ENCODE results near the gene KCNG2.
"Not testable (repeated sequence)": the region's sequence is repeated elsewhere in the genome, so short reads cannot be mapped to it uniquely, and the experiment has no call there.

Gene KCNG2

DNA sequence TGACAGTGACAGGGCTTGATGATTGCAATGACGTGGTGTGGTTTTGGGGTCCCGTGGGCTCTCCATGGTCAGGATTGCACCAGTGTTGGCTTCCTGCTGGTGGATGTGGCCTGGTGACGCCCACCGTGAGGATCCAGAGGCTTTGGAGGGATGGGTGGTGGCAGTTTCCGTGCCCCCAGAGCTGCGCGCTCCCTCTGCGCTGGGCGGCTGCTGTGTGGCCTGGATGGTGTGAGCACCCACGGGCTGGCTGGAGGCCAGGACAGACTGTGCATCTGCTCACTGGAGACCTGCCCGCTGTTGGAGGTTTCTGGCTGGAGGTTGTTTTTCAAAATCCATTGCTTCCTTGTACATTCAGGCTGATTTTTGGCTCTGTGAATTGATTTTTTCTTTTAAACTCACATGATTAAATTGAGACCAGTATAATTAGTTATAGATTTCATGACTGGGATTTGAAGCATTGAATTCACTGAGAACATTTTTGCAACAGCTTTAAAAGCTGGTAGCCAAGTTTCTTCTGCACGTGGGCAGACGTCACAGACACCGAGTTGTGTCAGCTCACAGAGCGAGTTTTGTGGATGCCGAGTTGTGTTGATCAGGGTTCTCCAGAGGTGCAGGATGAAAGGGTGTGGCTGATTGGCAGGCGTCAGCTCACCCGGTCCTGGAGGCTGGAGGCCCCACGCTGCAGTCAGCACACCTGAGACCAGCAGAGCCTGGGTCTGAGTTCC, 72.7 kb downstream of the KCNG2 start:
- DNase-seq (ENCODE audit: low read depth) = no peak

DNA sequence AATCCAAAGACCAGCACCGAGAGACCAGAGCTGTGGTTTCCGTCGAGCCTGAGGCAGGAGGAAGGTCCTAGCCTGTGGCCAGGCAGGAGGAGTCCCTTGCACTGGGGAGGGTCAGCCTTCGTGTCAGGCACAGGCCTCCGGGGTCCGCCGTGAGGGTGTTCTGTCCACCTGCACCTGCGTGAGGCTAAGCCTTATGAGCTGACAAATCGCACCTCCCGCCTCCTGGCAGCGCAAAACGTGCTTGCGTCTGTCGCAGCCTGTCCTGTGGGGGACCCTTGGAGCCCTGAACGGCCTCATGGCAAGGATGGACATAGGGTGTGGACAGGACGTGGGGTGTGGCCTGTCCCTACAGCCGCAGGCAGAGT, 73.3 kb downstream of the KCNG2 start:
- no peak for DNase-seq (ENCODE audit: low read depth)

DNA sequence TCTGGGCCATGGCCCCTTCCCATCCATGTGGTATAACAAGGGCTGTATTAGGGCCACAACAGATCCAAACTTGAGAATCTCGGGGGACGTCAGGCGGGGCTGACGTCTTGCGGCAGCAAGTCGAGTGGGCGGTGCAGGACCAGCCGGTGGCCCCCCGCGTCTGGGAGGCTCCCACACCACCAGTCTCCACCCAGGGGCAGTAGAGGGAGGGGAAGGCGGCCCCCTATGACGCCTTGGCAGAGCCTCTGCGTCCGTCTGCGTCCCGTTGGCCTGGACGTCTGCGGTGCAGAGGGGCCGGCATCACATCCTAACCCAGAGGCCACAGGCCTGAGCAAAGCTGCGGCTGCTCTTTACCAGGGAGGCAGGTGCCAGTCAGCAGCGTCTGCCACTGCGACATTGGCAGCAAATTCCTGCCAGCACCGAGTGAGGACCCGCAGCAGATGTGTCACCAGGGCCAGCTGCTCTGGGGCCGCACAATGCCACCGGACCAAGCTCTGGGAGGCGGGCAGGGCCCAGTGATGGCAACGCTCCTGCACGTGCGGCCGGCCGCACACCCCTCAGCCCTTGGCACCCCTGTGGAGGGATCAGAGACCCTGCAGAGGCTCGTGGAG, 73.8 kb downstream of the KCNG2 start:
- no peak for DNase-seq (ENCODE audit: low read depth)

DNA sequence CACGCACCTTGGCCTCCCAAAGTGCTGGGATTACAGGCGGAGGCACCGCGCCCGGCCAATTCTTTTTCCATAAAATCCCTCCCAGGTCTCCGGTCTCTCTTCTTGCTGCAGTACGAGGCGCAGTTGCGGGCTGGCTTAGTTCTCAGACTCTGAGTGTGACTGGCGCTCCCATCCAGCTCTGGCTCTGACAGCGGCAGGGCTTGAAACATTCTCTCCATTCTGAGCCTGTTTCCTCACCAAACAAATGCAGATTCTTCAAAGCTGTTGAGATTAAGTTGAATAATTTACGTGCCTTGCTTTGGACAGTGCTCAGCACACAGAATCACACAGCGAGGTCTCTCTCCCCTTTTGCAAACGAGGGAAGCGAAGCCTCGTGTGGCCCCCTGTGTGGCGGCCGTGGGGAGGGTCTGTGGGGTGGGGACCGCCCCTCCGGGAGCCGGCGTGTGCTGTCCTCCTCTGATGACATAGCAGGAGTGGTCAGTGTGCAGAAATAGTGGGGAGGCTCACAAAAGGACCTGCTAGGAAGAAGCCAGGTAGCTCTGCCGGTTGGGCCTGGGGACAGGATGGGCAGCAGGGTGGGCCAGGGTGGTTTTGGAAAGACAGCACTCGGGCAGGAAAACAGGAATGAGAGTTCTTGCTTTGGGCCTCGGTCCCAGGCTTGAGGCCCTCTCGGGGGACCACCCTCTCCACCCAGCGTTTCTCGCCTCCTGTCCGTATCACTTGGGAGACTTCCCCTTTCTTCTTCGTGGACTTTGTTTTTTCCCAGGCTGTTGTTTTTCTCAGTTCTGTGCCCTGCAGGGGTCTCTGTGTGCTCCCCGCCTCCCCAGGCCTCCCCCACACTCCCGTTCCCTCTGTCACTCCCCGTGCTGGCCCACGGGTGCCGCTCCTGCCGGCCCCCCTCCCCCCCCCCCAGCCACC, 75.0 kb downstream of the KCNG2 start:
- DNase-seq (ENCODE audit: low read depth) = no peak

DNA sequence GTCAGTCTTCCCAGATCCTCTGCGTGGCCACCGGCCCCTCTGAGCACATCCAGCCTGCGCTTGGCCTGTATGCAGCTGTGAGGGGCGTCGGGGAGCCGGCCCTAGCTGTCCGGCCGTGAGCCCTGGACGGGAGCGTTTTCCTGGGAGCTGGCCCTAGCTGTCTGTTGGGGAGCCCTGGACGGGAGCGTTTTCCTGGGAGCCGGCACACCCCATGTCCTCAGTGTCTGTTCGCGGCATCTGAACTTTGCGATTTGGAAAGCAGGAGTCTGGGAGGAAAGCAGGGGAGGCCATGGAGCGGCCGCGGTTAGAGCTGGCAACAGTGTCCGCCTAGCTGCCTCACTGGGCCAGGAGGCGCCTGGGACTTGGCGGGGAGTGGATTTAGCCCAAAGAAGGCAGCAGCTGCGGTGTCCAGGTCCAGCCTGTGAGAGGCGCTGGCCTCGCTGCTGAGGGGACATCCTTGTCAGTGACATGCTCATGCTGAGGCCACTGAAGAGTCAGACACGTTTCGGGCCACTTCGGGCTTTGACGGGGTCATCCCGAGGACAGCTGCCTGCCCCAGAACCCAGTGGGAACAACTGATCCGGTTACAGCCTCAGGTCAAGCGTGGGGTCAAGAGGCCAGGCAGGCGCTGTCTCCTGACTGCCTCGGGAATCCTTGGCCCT, 75.8 kb downstream of the KCNG2 start:
- DNase-seq (ENCODE audit: low read depth) = no peak

DNA sequence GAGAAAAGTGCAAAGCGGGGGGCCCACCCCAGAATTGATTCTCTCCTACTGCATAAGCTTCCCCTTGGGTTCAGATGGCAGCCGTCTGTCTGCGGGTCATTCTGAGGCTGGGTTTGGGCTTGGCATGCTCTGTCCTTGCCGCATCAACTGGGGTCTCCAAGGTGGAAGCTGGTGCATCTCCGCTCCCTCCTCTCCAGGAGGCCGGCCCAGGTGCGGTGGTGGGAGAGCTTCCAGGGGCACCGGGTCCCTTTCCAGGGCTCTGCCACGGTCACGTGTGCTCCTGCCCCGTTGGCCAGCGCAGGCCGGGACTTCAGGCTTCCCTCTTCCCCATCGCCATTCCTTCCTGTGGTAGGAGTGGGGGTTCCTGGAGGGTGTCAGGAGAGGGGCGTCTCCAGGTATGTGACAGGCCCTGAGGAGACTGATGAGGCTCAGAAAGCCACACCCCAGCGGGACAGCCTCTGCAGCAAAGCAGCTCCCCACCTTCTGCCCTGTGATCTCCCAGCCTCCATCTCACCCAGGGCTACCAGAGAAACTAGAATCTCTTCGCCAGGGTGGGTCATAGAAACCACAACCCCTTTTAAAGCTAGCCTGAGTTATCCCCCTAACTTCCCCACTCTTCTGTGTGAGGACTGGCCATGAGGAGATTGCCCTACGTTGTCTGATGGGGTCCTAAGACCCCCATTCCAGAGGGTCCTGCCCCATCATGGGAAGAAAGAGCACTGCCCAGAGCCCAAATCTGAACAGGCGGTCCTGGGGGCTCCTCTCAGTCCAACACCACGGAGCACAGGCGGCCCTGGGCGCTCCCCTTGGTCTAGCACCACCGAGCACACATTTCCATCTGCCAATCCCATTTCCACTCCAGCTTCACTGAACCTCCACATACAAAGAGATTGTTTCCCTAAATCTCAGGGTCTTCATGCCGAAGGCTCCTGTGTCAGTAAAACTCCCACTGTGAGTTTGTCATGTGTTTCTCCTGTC, 77.1 kb downstream of the KCNG2 start:
- no peak for DNase-seq (ENCODE audit: low read depth)

DNA sequence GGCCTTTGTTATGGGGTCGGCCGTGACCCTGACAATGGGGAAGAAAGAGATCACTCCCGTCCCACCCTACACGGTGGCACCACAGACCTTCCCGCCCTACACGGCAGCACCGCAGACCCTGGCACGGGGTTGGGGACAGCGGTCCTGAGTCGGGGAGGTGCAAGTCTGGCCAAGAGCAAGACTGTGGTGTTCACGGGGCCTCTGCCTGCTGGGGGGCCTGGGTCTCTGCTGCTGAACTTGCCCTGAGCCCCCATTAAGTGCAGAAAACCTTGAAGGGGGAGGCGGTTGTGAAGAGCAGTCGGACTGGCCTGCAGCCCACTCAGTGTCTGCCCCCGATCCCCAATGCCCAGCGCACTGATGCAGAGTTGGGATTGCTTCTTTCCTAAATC, 77.8 kb downstream of the KCNG2 start:
- no peak for DNase-seq (ENCODE audit: low read depth)

DNA sequence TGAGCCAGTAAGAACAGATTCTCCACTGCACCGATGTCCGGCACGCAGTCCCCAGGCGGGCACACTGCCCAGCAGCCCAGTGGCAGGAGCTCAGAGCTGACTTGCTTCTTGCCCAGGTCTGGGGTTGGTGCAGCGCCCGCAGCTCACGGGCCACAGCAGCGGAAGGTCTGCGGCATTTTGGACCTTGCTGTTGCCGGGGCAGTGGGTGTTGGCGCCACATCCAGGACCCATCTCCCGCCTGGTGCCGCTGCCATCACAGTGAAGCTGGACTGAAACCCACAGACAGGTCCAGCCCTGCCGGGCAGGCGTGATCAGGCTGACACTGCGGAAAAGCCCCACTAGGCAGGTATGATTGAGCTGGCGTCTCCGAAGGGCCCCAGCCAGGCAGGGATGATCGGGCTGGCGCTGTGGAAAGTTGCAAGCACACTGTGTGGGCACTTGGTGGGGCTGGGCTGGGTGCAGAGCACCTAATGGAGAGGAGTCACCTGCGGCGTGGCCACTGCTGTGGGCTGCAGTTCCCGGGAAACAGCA, 78.3 kb downstream of the KCNG2 start:
- DNase-seq (ENCODE audit: low read depth) = no peak

DNA sequence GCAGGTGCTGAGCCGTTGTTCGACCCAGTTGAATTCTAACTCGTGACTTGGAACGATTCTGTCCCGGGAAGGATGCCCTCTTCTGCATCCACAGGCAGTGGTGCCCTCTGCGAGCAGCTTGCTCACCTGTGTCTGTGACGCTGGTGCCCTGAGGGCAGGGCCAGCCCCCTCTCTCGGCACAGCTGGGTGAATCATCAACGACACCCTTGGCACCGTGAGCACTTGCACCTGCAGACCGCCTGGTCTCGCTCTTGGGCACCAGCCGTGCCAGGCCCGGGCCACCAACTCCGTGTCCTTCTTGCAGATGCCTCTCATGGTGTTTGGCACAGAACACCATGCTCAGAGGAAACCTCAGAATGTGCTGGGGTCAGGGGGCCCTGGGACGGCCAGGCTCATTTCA, 78.8 kb downstream of the KCNG2 start:
- DNase-seq (ENCODE audit: low read depth) = no peak

DNA sequence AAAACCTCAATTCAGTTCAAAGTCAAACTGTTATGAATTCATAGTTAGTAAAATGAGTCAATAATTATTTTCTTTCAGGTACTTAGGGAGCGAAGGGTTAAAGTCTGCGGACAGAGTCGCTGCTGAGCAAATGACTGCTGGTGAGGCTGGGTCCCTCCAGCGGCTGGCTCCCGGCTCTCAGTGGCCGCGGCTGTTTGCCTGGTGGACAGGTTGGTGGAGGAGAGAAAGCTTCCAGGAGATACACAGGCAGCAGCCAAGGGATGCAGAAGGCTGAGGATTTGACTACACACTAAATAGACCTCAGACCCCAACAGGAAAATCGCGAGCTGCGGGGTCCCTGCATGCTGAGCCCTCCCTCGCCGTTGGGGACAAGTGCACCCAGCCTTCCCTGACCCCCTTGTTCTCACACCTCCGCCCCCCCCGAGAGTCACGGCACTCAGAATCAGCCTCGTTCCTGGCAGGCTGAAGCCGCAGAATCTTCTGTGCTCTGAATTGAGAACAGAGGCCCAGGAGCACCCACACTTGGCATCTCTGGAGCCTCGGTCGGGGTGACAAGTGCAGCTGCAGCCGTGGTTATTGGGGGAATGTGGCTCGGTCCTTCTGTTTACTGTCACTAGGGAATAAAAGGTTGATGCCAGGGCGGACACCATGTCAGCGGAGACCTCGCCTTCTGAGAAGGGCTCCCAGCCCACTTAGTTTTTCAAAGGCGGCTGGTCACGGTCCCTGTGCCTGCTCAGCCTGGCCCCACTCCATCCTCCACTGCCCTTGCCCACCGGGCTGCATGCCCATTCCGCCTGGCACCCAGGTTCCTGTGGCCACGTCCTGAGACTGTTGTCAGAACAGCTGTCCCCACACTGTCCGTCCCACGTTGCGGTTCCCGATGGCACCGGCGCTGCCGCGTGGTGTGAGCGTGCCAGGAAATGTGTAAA, 79.7 kb downstream of the KCNG2 start:
- no peak for DNase-seq (ENCODE audit: low read depth)

DNA sequence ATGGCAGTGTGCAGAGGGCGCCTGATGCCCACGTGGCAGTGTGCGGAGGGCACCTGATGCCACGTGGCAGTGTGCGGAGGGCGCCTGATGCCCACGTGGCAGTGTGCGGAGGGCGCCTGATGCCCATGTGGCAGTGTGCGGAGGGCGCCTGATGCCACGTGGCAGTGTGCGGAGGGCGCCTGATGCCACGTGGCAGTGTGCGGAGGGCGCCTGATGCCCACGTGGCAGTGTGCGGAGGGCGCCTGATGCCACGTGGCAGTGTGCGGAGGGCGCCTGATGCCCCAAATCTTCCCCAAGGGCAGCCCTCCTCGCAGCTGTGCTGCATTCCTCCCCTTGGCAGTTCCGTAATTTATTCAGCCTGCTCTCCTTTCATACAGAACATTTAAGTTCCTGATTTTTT, 80.5 kb downstream of the KCNG2 start:
- not testable (repeated sequence) for DNase-seq (ENCODE audit: low read depth)

DNA sequence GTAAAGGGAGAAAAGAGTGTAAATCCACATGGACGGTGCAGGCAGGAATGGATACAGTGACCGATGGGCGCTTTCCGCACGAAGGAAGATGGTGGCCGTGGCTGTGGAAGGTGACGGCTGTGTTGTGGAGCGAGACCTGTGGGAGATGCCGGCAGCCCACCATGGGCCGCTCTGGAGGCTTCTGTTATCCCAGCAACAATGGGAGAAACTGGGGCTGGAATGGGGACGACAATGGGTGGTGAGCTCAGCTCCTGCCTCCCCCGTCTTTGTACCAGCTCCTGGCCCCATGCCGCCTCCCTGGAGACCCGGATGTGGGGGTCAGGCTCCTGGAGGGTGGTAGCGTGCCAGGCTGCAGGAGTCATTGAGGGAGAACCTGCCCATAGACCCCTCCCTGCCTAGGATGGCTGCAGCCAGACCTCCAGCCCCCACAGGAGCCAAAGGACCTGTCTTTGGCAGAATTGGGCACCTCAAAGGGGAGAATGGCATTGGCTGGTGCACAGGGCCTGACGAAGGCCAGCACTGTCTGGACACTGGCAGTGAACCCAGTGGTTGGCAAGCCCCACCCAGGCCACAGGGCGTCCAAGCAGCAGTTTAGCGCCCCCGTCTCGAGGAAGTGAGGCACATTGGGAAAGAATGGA, 81.1 kb downstream of the KCNG2 start:
- no peak for DNase-seq (ENCODE audit: low read depth)

DNA sequence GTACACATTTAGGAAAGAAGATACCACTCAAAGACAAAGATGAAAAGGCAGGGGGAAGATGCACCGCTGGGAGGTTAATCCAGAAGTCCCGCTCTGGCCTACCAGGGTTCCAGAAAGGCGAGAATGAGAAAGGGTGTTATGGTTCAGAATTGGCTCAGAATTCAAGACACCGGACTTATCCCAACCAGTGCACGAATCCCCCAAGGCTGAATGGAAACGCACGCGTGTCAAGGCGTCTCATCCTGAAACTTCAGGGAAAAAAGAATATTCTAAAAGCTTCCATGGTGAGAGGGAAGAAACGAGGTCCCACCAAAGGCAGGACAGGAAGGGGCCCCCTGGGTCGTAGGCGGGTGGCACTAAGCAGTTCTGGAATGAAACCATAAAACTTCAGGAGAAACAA, 81.8 kb downstream of the KCNG2 start:
- no peak for DNase-seq (ENCODE audit: low read depth)

DNA sequence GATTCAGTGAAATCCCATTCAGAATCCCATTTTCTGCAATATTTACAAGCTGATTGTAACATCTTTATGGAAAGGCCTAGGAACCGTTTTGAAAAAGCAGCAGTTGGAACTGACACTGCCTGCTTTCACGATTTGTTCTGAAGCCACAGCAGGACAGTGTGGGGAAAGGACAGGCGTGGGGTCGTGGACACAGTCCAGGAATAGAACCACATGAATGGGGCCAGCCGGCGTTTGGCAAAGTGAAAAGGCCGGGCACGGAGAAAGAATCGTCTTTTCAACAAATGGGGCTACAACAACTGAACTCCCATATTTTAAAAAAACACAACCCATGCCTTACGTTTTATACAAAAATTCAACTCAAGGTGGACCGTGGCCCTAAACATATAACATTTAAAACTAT, 84.0 kb downstream of the KCNG2 start:
- no peak for DNase-seq (ENCODE audit: low read depth)

DNA sequence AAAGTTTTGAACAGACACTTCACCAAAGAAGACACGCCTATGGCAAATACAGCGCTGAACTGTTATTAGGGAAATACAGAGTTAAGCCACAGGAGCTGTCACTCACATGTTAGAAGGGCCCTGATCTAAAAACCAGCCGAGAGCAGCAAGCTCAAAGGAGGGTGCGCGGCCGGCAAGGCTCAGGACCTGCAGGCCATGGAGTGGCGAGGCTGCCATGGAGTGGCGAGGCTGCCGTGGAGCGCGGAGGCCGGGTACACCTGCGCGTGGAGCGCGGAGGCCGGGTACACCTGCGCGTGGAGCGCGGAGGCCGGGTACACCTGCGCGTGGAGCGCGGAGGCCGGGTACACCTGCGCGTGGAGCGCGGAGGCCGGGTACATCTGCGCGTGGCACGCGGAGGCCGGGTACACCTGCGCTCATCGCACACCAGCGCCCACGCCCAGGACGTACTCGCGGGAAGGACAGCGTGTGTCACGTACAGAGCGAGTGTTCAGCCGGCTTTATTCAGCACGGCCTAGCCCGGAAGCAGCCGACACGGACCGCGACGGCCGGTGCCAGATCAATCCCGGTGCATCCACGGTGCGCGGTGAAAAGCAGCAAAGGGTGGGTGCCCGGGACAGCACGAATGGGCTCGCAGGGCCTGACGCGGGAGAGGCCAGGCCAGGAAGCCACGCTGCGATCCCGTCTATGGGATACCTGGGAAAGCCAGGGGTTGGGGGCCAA, 84.9 kb downstream of the KCNG2 start:
- no peak for DNase-seq (ENCODE audit: low read depth)

DNA sequence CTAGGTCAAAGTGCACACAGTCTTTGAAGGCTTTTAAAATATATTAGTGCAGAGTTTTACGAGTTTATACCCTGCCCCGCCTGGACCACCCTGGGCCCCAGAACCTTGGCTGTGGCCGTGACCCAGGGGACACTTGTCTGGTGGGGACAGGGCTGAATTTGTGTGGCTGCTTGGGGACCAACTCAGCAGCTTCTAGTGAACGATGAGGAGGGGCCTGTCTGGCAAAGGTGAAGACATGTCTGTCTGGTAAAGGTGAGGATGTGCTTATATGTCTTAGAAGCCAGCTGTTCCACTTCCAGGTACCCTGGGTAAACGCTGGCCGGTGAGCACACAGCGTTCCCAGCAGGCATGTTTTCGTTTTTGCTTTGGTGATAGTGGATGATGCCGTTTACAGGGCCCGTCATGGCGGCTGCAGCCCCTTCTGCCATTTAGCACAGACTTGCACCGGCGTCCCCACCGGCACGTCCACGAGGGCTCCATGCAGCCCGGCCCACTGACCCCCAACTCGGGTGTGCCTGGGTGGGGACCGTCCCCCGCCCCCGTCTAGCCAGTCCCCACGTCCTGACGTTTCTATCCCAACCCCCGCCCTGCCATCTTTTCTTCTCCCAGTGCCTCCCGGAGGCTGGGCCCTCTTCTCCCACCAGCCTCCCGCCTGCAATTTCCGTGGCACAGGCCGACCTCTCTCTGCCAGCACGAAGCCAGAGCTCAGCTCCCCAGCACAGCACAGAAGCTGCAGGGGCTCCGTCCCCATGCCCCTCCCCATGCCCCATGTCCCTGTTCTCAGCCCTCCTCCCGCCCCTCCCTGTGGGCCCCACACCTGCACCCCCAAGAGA, 85.9 kb downstream of the KCNG2 start:
- no peak for DNase-seq (ENCODE audit: low read depth)

DNA sequence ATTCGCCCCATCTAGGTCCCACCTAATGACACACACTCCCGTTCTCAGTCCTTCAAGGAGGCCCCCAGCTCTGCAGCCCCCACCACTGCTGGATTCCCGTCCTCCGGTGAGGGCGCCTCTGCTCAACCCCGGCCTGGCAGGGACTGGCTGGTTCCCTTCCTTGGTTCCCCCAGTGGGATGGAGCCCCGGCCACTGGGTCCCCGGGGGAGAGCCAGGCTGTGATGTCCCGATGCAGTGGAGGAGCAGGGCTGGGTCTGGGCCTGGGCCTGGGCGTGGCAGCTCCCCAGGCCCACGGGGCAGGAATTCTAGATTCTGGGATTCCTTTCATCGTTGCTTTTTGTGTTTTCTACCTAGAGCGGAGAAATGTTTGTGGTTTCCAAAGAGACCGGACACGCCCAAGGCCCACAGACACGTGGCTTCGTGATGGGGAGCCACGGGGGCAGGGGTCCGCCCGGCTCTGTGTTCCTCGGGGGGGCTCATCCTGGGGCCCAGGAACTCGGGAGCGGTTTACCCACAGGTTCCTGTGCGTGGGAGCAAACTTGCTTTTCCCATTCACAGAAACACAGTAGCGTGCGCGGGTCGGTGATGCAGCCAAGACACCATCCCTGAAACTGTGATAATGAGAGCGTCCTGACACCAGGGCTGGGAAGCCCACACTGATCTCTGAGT, 86.7 kb downstream of the KCNG2 start:
- no peak for DNase-seq (ENCODE audit: low read depth)

All from activated T-cell treated with anti-CD3 and anti-CD28 coated beads for 48 hours (primary cell).